Kidney epithelial cell (primary cell): ENCODE results near the gene DCC. TPM values are rescaled to one million over a fixed set of nuclear protein-coding genes. Genes with fewer than 3 reads are reported as not detected.

ENCODE experiments used
- DNase-seq: peaks from one replicate; pipeline ENCODE4 v3.0.0-alpha.2; 2010; ENCODE audit warnings: low read depth
- H3K27me3 ChIP-seq: 2 replicates; pipeline ENCODE4 v1.6.0; 2011; ENCODE audit warnings: low read length; ENCODE audit not compliant: control insufficient read depth, insufficient read depth
- H3K36me3 ChIP-seq: 2 replicates; pipeline ENCODE4 v1.5.1; 2011; ENCODE audit warnings: low read length; ENCODE audit not compliant: control insufficient read depth, insufficient read depth
- H3K4me3 ChIP-seq: 2 replicates; pipeline ENCODE4 v1.5.1; 2011; ENCODE audit warnings: low read depth, mild to moderate bottlenecking, control low read depth, low read length
- CTCF ChIP-seq: IDR thresholded peaks from 2 replicates; pipeline ENCODE4 v1.5.1; 2011; ENCODE audit warnings: mild to moderate bottlenecking, moderate library complexity, low read length, control low read depth, inconsistent platforms; ENCODE audit not compliant: insufficient read depth, poor library complexity, severe bottlenecking
- total RNA-seq: library from RNA; depleted of rRNA; stranded (reverse); fragments of >200 nt; gene quantifications from 2 replicates; pipeline ENCODE4 v1.2.3, GENCODE V29; 2015

DCC gene
- total RNA-seq, 1 donor from 2014 or later, result 0.04 TPM

GRCh38 chr18:52667463-52668065 lies 327.6 kb downstream of the DCC start:
- TF ChIP-seq CTCF, result no peak
- Histone ChIP-seq H3K36me3 (no peaks in the 10 kb centered on the region), H3K27me3 (no peaks in the 10 kb centered on the region), H3K4me3 (no peak overlapping the region)
- no peak for DNase-seq

- Histone ChIP-seq H3K36me3 (no peaks in the 10 kb centered on the region), H3K27me3 (no peaks in the 10 kb centered on the region), H3K4me3 (no peak overlapping the region)
- peak; percentile 14 for TF ChIP-seq CTCF
- no peak for DNase-seq
Observed at GRCh38 chr18:52670896-52671295, 330.9 kb downstream of the DCC start.

- TF ChIP-seq CTCF, result no peak
- no peaks in the 10 kb centered on the region for H3K27me3 ChIP-seq
- DNase-seq, result no peak
Observed at GRCh38 chr18:52678034-52678433, 338.0 kb downstream of the DCC start.

GRCh38 chr18:52678551-52678950 lies 338.6 kb downstream of the DCC start:
- TF ChIP-seq CTCF, result no peak
- Histone ChIP-seq H3K36me3 (no peaks in the 10 kb centered on the region), H3K27me3 (no peaks in the 10 kb centered on the region), H3K4me3 (no peak overlapping the region)
- DNase-seq, result no peak

More at GRCh38 chr18:52678034-52678433, 338.0 kb downstream of the DCC start:
- no peak overlapping the region for H3K4me3 ChIP-seq
- H3K36me3 ChIP-seq, result no peaks in the 10 kb centered on the region

GRCh38 chr18:52679354-52679753 lies 339.4 kb downstream of the DCC start:
- DNase-seq, result no peak
- no peaks in the 10 kb centered on the region for H3K36me3 ChIP-seq
- no peak overlapping the region for H3K4me3 ChIP-seq
- H3K27me3 ChIP-seq, result no peaks in the 10 kb centered on the region
- no peak for TF ChIP-seq CTCF

GRCh38 chr18:52682260-52682659 lies 342.3 kb downstream of the DCC start:
- TF ChIP-seq CTCF, result no peak
- DNase-seq, result no peak
- H3K36me3 ChIP-seq, result no peaks in the 10 kb centered on the region
- no peak overlapping the region for H3K4me3 ChIP-seq
- no peaks in the 10 kb centered on the region for H3K27me3 ChIP-seq
